ENCODE data around the gene MAML2. TPM values are rescaled to one million over a fixed set of nuclear protein-coding genes. Genes with fewer than 3 reads are reported as not detected.

MAML2 gene
- total RNA-seq, 1 donor from 2014 or later: 1.3 TPM

- no peak for DNase-seq (ENCODE audit: low read depth)
- Histone ChIP-seq H3K27me3 (ENCODE audit: control insufficient read depth, insufficient read depth, low read length) (no peaks in the 10 kb centered on the region), H3K4me3 (ENCODE audit: low read depth, low read length) (no peak overlapping the region), H3K36me3 (ENCODE audit: control insufficient read depth, insufficient read depth, low read length) (no peaks in the 10 kb centered on the region)
- FAIRE-seq: no peak
- TF ChIP-seq CTCF (IDR thresholded peaks at IDR 0.05; ENCODE audit: insufficient read depth, low read length, severe bottlenecking): no peak
Observed at GRCh38 chr11:96161307-96162089, 181.5 kb downstream of the MAML2 start.

- H3K36me3 ChIP-seq (ENCODE audit: control insufficient read depth, insufficient read depth, low read length): no peaks in the 10 kb centered on the region
- no peak for DNase-seq (ENCODE audit: low read depth)
- H3K27me3 ChIP-seq (ENCODE audit: control insufficient read depth, insufficient read depth, low read length): no peaks in the 10 kb centered on the region
- TF ChIP-seq CTCF (IDR thresholded peaks at IDR 0.05; ENCODE audit: insufficient read depth, low read length, severe bottlenecking): no peak
- no peak overlapping the region for H3K4me3 ChIP-seq (ENCODE audit: low read depth, low read length)
- FAIRE-seq: no peak
Observed at GRCh38 chr11:96160732-96161306, 182.2 kb downstream of the MAML2 start.

- Histone ChIP-seq H3K4me3 (ENCODE audit: low read depth, low read length) (no peak overlapping the region), H3K36me3 (ENCODE audit: control insufficient read depth, insufficient read depth, low read length) (no peaks in the 10 kb centered on the region), H3K27me3 (ENCODE audit: control insufficient read depth, insufficient read depth, low read length) (no peaks in the 10 kb centered on the region)
- DNase-seq (ENCODE audit: low read depth) (no peak), FAIRE-seq (no peak)
- no peak for TF ChIP-seq CTCF (IDR thresholded peaks at IDR 0.05; ENCODE audit: insufficient read depth, low read length, severe bottlenecking)
Observed at GRCh38 chr11:96159968-96160367, 183.0 kb downstream of the MAML2 start.

GRCh38 chr11:96158126-96158525, 184.9 kb downstream of the MAML2 start:
- DNase-seq (ENCODE audit: low read depth) (no peak), FAIRE-seq (no peak)
- Histone ChIP-seq H3K36me3 (ENCODE audit: control insufficient read depth, insufficient read depth, low read length) (no peaks in the 10 kb centered on the region), H3K4me3 (ENCODE audit: low read depth, low read length) (no peak overlapping the region), H3K27me3 (ENCODE audit: control insufficient read depth, insufficient read depth, low read length) (no peaks in the 10 kb centered on the region)
- no peak for TF ChIP-seq CTCF (IDR thresholded peaks at IDR 0.05; ENCODE audit: insufficient read depth, low read length, severe bottlenecking)

- Histone ChIP-seq H3K27me3 (ENCODE audit: control insufficient read depth, insufficient read depth, low read length) (no peaks in the 10 kb centered on the region), H3K4me3 (ENCODE audit: low read depth, low read length) (no peak overlapping the region), H3K36me3 (ENCODE audit: control insufficient read depth, insufficient read depth, low read length) (no peaks in the 10 kb centered on the region)
- FAIRE-seq (no peak), DNase-seq (ENCODE audit: low read depth) (no peak)
- no peak for TF ChIP-seq CTCF (IDR thresholded peaks at IDR 0.05; ENCODE audit: insufficient read depth, low read length, severe bottlenecking)
Observed at GRCh38 chr11:96157517-96157873, 185.5 kb downstream of the MAML2 start.

DNA sequence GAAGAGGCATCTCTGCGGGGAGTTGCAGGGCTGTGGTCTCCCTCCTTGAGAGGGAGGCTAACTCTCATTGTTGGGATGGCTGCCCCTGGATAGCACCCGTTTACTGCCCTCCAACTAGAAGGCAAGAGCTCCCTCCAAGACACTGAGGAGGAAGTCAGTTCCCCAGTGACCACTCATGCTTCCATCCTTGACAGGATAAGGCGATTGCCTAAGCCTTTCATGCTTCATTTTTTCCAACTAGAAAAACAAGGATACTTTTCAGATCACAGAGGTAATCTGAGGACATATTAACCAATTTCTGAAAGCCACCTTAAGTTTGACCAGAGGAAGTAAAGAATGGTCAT, 186.6 kb downstream of the MAML2 start:
- no peak for FAIRE-seq
- no peaks in the 10 kb centered on the region for H3K27me3 ChIP-seq (ENCODE audit: control insufficient read depth, insufficient read depth, low read length)
- H3K4me3 ChIP-seq (ENCODE audit: low read depth, low read length): no peak overlapping the region
- no peak for DNase-seq (ENCODE audit: low read depth)
- no peaks in the 10 kb centered on the region for H3K36me3 ChIP-seq (ENCODE audit: control insufficient read depth, insufficient read depth, low read length)
- TF ChIP-seq CTCF (IDR thresholded peaks at IDR 0.05; ENCODE audit: insufficient read depth, low read length, severe bottlenecking): no peak
